Left ventricle myocardium inferior (tissue), 1 donor: ENCODE results near the gene RPL28. TPM values are rescaled to one million over a fixed set of nuclear protein-coding genes. Genes with fewer than 3 reads are reported as not detected.

ENCODE experiments used
- DNase-seq: peaks from one replicate; pipeline ENCODE4 v3.0.0-alpha.2; 2020
- H3K27ac ChIP-seq: fragments of 200-600 bp; replicated peaks from 2 replicates; pipeline ENCODE4 v1.8.0; 2021
- H3K27me3 ChIP-seq: fragments of 200-600 bp; 2 replicates; pipeline ENCODE4 v1.8.0; 2021; ENCODE audit warnings: low read depth
- H3K36me3 ChIP-seq: fragments of 200-600 bp; 2 replicates; pipeline ENCODE4 v1.8.0; 2021
- H3K4me1 ChIP-seq: fragments of 200-600 bp; 2 replicates; pipeline ENCODE4 v1.8.0; 2021
- H3K4me3 ChIP-seq: fragments of 200-600 bp; 2 replicates; pipeline ENCODE4 v1.8.0; 2021; ENCODE audit warnings: mild to moderate bottlenecking, moderate library complexity
- H3K9me3 ChIP-seq: fragments of 200-600 bp; replicated peaks from 2 replicates; pipeline ENCODE4 v1.8.0; 2021
- intact Hi-C: fragments of 100-400 bp; cut with micrococcal nuclease; formaldehyde crosslinking; loops from one replicate; pipeline ENCODE4 v1.11.0; 2022
- total RNA-seq: library from RNA; stranded (reverse); fragmentation: NEBNext Ultra II Directional; extraction: Animal tissue kit (Norgen Biotek cat#: 25700); gene quantifications from one replicate; pipeline ENCODE4 v1.2.1, GENCODE V29; 2021
- TF ChIP-seq, protein P1 (sequence below): fragments of 200-600 bp; IDR thresholded peaks from 2 replicates; pipeline ENCODE4 v1.8.0; 2021; ENCODE audit warnings: antibody characterized with exemption, mild to moderate bottlenecking, borderline replicate concordance
- donor health status: DM: no; HTN: yes; CAD: no; lungs with severe emphysema.

Gene RPL28
- total RNA-seq, 1 donor from 2014 or later = 559 TPM

DNA sequence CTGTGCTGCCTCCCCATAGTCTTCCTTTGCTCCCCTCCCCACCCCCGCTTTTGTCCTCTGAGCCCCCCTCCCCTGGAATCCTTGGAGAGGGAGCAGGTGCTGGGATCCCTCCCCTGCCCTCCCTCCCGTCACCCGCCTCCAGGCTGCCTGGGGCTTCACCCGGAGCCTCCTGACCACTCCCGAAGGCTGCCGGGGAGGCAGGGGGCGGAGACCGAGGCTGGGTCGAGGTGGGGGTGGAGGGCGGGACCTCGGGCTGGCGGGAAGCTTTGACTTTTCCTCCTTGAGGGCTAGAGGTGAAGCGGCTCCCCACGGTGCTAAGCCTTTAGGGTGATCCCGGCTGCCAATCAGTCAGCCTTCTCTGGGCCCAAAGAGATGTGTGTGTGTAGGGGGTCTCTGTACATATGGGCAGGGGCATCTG is 44.6 kb upstream of the RPL28 start:
- Histone ChIP-seq H3K27me3 (no peaks in the 10 kb centered on the region), H3K4me3 (peak overlapping the region; percentile 75), H3K4me1 (peaks cover 28% of the 10 kb centered on the region), H3K36me3 (peaks cover 23% of the 10 kb centered on the region), H3K9me3 (no peaks in the 10 kb centered on the region), H3K27ac (no peak overlapping the region)
- TF ChIP-seq, protein P1, sequence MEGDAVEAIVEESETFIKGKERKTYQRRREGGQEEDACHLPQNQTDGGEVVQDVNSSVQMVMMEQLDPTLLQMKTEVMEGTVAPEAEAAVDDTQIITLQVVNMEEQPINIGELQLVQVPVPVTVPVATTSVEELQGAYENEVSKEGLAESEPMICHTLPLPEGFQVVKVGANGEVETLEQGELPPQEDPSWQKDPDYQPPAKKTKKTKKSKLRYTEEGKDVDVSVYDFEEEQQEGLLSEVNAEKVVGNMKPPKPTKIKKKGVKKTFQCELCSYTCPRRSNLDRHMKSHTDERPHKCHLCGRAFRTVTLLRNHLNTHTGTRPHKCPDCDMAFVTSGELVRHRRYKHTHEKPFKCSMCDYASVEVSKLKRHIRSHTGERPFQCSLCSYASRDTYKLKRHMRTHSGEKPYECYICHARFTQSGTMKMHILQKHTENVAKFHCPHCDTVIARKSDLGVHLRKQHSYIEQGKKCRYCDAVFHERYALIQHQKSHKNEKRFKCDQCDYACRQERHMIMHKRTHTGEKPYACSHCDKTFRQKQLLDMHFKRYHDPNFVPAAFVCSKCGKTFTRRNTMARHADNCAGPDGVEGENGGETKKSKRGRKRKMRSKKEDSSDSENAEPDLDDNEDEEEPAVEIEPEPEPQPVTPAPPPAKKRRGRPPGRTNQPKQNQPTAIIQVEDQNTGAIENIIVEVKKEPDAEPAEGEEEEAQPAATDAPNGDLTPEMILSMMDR = no peak
- DNase-seq = peak; percentile 74
- intact Hi-C loops = no loop called here

DNA sequence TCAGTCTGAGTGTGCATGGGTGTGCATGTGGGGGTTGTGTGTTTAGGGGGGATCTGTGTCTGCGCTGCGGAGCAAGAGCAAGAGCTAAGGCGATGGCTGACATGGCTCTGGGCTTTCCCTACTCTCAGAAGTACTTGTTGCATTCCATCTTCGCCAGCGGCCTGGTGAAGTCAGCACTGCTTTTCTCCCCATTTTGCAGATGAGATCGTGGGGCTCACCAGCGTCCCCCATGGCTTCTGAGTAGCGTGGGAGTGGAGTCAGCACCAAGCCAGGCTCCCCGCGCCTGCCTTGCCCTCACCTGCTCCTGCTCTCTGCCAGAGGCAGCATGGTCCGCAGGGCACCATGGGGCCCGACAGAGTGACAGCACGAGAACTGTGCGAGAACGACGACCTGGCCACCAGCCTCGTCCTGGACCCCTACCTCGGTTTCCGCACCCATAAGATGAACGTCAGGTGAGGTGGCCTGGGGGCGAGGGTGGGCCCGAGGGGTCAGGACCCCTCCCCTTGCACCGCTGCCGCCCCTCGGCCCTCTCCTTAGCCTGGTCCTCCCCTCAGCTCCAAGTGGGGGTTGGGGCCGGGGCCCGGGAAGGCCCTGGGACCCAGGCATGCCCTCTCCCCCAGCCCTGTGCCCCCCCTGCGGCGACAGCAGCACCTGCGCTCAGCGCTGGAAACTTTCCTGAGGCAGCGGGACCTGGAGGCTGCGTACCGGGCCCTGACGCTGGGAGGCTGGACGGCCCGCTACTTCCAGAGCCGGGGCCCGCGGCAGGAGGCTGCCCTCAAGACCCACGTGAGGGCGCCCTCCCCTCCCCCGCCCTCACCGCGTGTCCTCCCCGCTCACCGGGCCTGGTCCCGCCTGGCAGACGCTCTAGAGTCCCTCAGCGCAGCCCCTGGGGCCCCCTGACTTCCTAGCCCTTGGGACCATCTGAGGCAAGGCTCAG is 43.9 kb upstream of the RPL28 start:
- Histone ChIP-seq H3K27ac (no peak overlapping the region), H3K27me3 (no peaks in the 10 kb centered on the region), H3K4me1 (peaks cover 28% of the 10 kb centered on the region), H3K4me3 (peak overlapping the region; percentile 75), H3K9me3 (no peaks in the 10 kb centered on the region), H3K36me3 (peaks cover 29% of the 10 kb centered on the region)
- no peak for DNase-seq
- intact Hi-C loops = no loop called here
- TF ChIP-seq, protein P1 = no peak

DNA sequence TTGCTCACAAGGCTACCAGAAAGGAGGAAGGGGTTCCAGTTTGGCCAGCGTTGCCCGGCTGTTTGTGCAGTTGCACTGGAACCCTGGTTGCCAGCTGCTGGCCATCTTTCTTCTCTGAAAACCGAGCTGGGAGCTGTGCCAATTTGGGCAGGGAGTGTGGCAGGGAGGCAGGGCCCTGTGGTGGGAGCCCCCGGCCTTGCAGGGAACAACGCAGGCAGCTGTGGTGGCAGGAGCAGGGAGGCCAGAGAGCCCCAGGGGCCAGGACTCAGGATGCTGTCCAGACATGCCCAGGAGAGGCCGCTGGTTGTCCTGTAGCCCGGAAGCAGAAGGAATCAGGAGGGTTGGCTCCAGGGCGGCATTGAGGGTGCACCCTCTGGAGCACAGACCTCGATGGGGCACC is 41.3 kb upstream of the RPL28 start:
- Histone ChIP-seq H3K4me1 (peaks cover 22% of the 10 kb centered on the region), H3K27me3 (no peaks in the 10 kb centered on the region), H3K9me3 (no peaks in the 10 kb centered on the region), H3K4me3 (no peak overlapping the region), H3K27ac (no peak overlapping the region), H3K36me3 (peaks cover 30% of the 10 kb centered on the region)
- DNase-seq = no peak
- intact Hi-C loops = no loop called here
- TF ChIP-seq, protein P1 = no peak

DNA sequence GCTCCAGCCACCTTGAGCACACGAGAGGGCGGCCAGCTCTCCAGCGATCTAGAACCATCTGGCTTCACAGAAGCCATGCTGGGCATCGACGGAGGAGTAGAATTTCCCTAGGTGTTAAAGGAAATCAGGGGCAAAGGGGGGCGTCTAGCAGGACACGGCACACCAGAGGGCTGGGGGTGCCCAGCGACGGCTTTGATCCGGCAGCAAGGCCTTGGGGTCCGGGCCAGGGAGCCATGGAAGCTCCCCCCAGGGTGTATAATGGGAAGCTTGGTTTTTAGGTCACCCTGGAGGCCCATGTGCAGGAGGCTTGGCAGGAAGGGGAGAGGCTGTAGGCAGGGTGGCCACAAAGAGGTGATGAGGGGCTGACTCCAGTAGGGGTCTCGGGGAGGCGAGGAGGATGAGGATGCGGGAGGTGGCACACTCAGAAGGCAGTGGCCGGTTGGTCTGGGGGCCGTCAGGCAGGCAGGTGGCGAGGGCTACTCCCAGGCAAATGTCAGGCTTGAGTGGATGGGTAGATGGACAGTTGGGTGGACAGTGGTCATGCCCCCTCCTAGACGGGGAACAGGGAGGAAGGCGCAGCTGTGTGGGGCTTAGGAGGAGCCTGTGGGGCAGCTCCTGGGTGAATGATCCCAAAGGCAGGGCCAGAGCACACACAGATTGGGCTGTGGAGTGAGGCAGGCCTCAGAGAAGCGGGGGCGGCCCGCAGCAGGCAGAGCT is 40.5 kb upstream of the RPL28 start:
- peaks cover 30% of the 10 kb centered on the region for H3K36me3 ChIP-seq

More for the DNA sequence above, 40.5 kb upstream of the RPL28 start:
- no peak overlapping the region for H3K4me3 ChIP-seq
- peaks cover 5% of the 10 kb centered on the region for H3K27me3 ChIP-seq
- no peak for DNase-seq
- TF ChIP-seq, protein P1 = no peak
- peaks cover 16% of the 10 kb centered on the region for H3K4me1 ChIP-seq
- intact Hi-C loops = no loop called here
- no peaks in the 10 kb centered on the region for H3K9me3 ChIP-seq
- H3K27ac ChIP-seq = no peak overlapping the region
